Fibroblast of the aortic adventitia (primary cell): ENCODE results near the gene CRLF2. TPM values are rescaled to one million over a fixed set of nuclear protein-coding genes. Genes with fewer than 3 reads are reported as not detected.
"Not testable (repeated sequence)": the region's sequence is repeated elsewhere in the genome, so short reads cannot be mapped to it uniquely, and the experiment has no call there.

Source experiments
- DNase-seq: peaks from one replicate; pipeline ENCODE4 v3.0.0-alpha.2; 2010; ENCODE audit warnings: low read depth
- H3K4me3 ChIP-seq: 2 replicates; pipeline ENCODE4 v1.5.1; 2011; ENCODE audit warnings: low read depth, mild to moderate bottlenecking, control low read depth, low read length, moderate library complexity
- CTCF ChIP-seq: IDR thresholded peaks from 2 replicates; pipeline ENCODE4 v1.5.1; 2011; ENCODE audit warnings: mild to moderate bottlenecking, low read length, control low read depth, inconsistent platforms; ENCODE audit not compliant: insufficient read depth
- total RNA-seq: library from RNA; depleted of rRNA; stranded (reverse); fragments of >200 nt; gene quantifications from 2 replicates; pipeline ENCODE4 v1.2.3, GENCODE V29; 2012; ENCODE audit warnings: low replicate concordance

CRLF2 gene
- total RNA-seq, 1 donor = not detected

- no peak for DNase-seq
- TF ChIP-seq CTCF = no peak
- H3K4me3 ChIP-seq = no peak overlapping the region
These were observed 47.8 kb downstream of the CRLF2 start for GRCh38 chrX:1164322-1165288.

- DNase-seq = no peak
- no peak for TF ChIP-seq CTCF
- H3K4me3 ChIP-seq = no peak overlapping the region
These were observed 49.2 kb downstream of the CRLF2 start for GRCh38 chrX:1163231-1163630.

GRCh38 chrX:1162119-1162916 lies 50.1 kb downstream of the CRLF2 start:
- no peak for TF ChIP-seq CTCF
- no peak overlapping the region for H3K4me3 ChIP-seq
- DNase-seq = no peak

- no peak for DNase-seq
- H3K4me3 ChIP-seq = no peak overlapping the region
- no peak for TF ChIP-seq CTCF
These were observed 52.9 kb downstream of the CRLF2 start for GRCh38 chrX:1159548-1159947.

GRCh38 chrX:1156681-1157455 lies 55.6 kb downstream of the CRLF2 start:
- not testable (repeated sequence) for DNase-seq, H3K4me3 ChIP-seq

GRCh38 chrX:1153940-1154339 lies 58.5 kb downstream of the CRLF2 start:
- no peak overlapping the region for H3K4me3 ChIP-seq
- no peak for DNase-seq
- no peak for TF ChIP-seq CTCF
